ENCODE results near the gene DMBT1.
"Not testable (repeated sequence)": the region's sequence is repeated elsewhere in the genome, so short reads cannot be mapped to it uniquely, and the experiment has no call there.

The DMBT1 gene

GRCh38 chr10:122588381-122588780, 27.8 kb downstream of the DMBT1 start:
- no peak for DNase-seq

GRCh38 chr10:122590153-122590552, 29.6 kb downstream of the DMBT1 start:
- no peak for DNase-seq

GRCh38 chr10:122591736-122592135, 31.2 kb downstream of the DMBT1 start:
- no peak for DNase-seq

GRCh38 chr10:122592161-122592560, 31.6 kb downstream of the DMBT1 start:
- no peak for DNase-seq

GRCh38 chr10:122617476-122618270, 57.1 kb downstream of the DMBT1 start:
- no peak for DNase-seq

- no peak for DNase-seq
These were observed 58.1 kb downstream of the DMBT1 start for GRCh38 chr10:122618461-122619165.

GRCh38 chr10:122620961-122621360, 60.4 kb downstream of the DMBT1 start:
- DNase-seq = not testable (repeated sequence)

GRCh38 chr10:122624546-122624945, 64.0 kb downstream of the DMBT1 start:
- DNase-seq = no peak

GRCh38 chr10:122630526-122630925, 70.0 kb downstream of the DMBT1 start:
- no peak for DNase-seq

GRCh38 chr10:122632031-122632430, 71.5 kb downstream of the DMBT1 start:
- DNase-seq = no peak

GRCh38 chr10:122632576-122632975, 72.0 kb downstream of the DMBT1 start:
- no peak for DNase-seq

- no peak for DNase-seq
These were observed 76.4 kb downstream of the DMBT1 start for GRCh38 chr10:122636953-122637352.

- no peak for DNase-seq
These were observed 76.8 kb downstream of the DMBT1 start for GRCh38 chr10:122637376-122637775.

GRCh38 chr10:122638106-122638505, 77.6 kb downstream of the DMBT1 start:
- no peak for DNase-seq

- no peak for DNase-seq
These were observed 79.2 kb downstream of the DMBT1 start for GRCh38 chr10:122639801-122640200.

GRCh38 chr10:122640921-122641320, 80.4 kb downstream of the DMBT1 start:
- DNase-seq = no peak

- DNase-seq = no peak
These were observed 82.4 kb downstream of the DMBT1 start for GRCh38 chr10:122642726-122643605.

- no peak for DNase-seq
These were observed 83.5 kb downstream of the DMBT1 start for GRCh38 chr10:122643931-122644534.

GRCh38 chr10:122646511-122647382, 86.2 kb downstream of the DMBT1 start:
- DNase-seq = no peak

GRCh38 chr10:122647383-122647968, 86.9 kb downstream of the DMBT1 start:
- no peak for DNase-seq

All from NCI-H524 treated with DMSO at 0.1 percent for 48 hours (cell line).